PC-9 (cell line): ENCODE results near the gene MAGI1. TPM values are rescaled to one million over a fixed set of nuclear protein-coding genes. Genes with fewer than 3 reads are reported as not detected.

Experiments used
- BruUV-seq: library from RNA; stranded (reverse); fragments of 400-500 nt; replicated peaks from 2 replicates; lab custom pipeline; 2021; lab: Mats Ljungman, UMichigan
- CTCF ChIA-PET: fragments of 300-600 bp; sonication (Branson Sonifier 250); formaldehyde crosslinking; loops from one replicate; lab custom pipeline; 2022; ENCODE audit warnings: antibody characterized with exemption; lab: Charles Lee
- POLR2A ChIA-PET: fragments of 300-600 bp; sonication (Branson Sonifier 250); formaldehyde crosslinking; loops from one replicate; lab custom pipeline; 2022; ENCODE audit warnings: antibody characterized with exemption; ENCODE audit not compliant: unreplicated experiment; lab: Charles Lee
- DNase-seq, 2 experiments: peaks; one replicate each; pipeline versions ENCODE4 v3.0.0 to v3.0.0-alpha.2; 2015 to 2022; ENCODE audit warnings: mixed read lengths in 1 of 2
- H2AFZ ChIP-seq: fragments of 200-600 bp; sonication (generic); 2 replicates; pipeline ENCODE4 v1.8.1; 2017; ENCODE audit warnings: antibody characterized with exemption
- H3F3A ChIP-seq: fragments of 200-600 bp; sonication (generic); 2 replicates; pipeline ENCODE4 v1.8.1; 2017; ENCODE audit warnings: antibody characterized with exemption, mild to moderate bottlenecking, low read depth; ENCODE audit not compliant: insufficient read depth
- H3K27ac ChIP-seq: fragments of 200-600 bp; sonication (generic); 2 replicates; pipeline ENCODE4 v1.6.1; 2016; ENCODE audit warnings: mixed run types
- H3K27me3 ChIP-seq: fragments of 200-600 bp; sonication (generic); 2 replicates; pipeline ENCODE4 v1.6.1; 2016; ENCODE audit warnings: low read depth, mixed run types; ENCODE audit not compliant: insufficient read depth
- H3K36me3 ChIP-seq: fragments of 200-600 bp; sonication (generic); 2 replicates; pipeline ENCODE4 v1.6.1; 2016; ENCODE audit warnings: low read depth, mixed run types
- H3K4me1 ChIP-seq: fragments of 200-600 bp; sonication (generic); replicated peaks from 2 replicates; pipeline ENCODE4 v1.6.1; 2016; ENCODE audit warnings: mixed run types; ENCODE audit not compliant: insufficient read depth
- H3K4me2 ChIP-seq: fragments of 200-600 bp; sonication (generic); 2 replicates; pipeline ENCODE4 v1.6.1; 2017; ENCODE audit warnings: mixed run types
- H3K4me3 ChIP-seq: fragments of 200-600 bp; sonication (generic); 2 replicates; pipeline ENCODE4 v1.6.1; 2016; ENCODE audit warnings: mixed run types
- H3K79me2 ChIP-seq: fragments of 200-600 bp; sonication (generic); 2 replicates; pipeline ENCODE4 v1.6.1; 2017; ENCODE audit warnings: low read depth, mixed run types
- H3K9me2 ChIP-seq: fragments of 200-600 bp; sonication (generic); 2 replicates; pipeline ENCODE4 v1.8.1; 2017; ENCODE audit warnings: mild to moderate bottlenecking; ENCODE audit not compliant: insufficient read depth
- H3K9me3 ChIP-seq: fragments of 200-600 bp; sonication (generic); 2 replicates; pipeline ENCODE4 v1.8.1; 2016; ENCODE audit warnings: low read depth; ENCODE audit not compliant: insufficient read depth
- H4K20me1 ChIP-seq: fragments of 200-600 bp; sonication (generic); 2 replicates; pipeline ENCODE4 v1.8.1; 2017; ENCODE audit not compliant: insufficient read depth
- EZH2 ChIP-seq: fragments of 200-600 bp; sonication (generic); IDR thresholded peaks from 2 replicates; pipeline ENCODE4 v1.8.0; 2017; ENCODE audit warnings: antibody characterized with exemption, low read depth
- intact Hi-C: fragments of 100-400 bp; cut with micrococcal nuclease; formaldehyde crosslinking; loops from one replicate; pipeline ENCODE4 v1.10.0; 2022; ENCODE audit not compliant: unreplicated experiment
- total RNA-seq: library from RNA; stranded (reverse); gene quantifications from 2 replicates; pipeline ENCODE4 v1.2.3, GENCODE V29; 2021
- TF ChIP-seq, protein P1 (sequence below): fragments of 200-600 bp; sonication (generic); conservative IDR thresholded peaks from 2 replicates; pipeline ENCODE4 v1.6.1; 2017; ENCODE audit warnings: mixed run types, antibody characterized with exemption, mild to moderate bottlenecking, moderate library complexity

The MAGI1 gene
- total RNA-seq, 1 experiment from 2014 or later: 23.3 TPM

DNA sequence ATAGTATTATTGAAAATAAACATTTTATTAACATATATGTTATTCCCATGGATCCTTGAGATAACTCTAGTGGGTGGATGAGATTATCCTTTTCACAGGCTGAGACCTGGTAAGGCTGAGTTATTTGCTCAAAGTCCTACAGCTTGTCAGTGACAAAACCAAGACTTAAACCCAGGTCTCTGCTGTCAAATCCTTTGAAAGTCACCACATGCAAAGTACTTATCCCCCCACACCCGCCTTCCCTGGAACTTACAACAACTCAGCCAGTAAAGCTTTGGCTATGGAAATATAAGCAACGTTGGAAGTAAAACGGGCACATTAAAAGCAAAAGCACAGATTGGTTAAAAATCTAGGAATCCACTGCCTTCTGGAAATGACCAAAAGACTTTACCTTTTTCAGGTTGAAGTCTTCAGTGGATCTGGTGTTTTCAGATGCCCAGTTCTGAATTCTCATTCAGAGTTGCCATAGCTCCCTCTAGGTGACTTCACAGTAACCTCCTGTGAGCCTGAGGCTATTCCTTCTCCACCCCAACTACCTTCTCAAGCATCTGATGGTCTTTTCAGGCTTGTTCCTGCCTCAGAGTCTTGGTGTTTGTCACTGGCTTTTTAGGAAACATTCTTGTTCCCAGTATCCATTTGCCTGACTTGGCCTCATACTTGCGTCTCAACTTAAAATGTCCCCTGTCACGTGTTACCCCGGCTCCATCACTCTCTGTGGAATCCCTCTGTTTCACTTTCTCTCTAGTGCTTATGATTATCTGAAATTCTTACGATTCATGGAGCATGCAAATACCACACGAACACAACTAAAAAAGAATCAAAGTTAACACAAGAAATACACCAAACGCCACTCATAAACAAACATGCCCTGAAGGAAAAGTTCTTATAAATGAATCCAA is 131.2 kb downstream of the MAGI1 start:
- no peak overlapping the region for H3K4me2 ChIP-seq
- no peaks in the 10 kb centered on the region for H3K9me3 ChIP-seq
- ChIA-PET CTCF (no interaction called here), POLR2A (interaction anchor here (0.6 kb wide), 1 partner anchor 156 kb away, joined by 3 read pairs; no protein-coding TSS in a partner anchor)
- intact Hi-C loops: no loop called here
- no peak overlapping the region for H3K27ac ChIP-seq
- H3K27me3 ChIP-seq: no peaks in the 10 kb centered on the region
- H4K20me1 ChIP-seq: no peaks in the 10 kb centered on the region
- DNase-seq: no peak
- no peak for TF ChIP-seq EZH2
- TF ChIP-seq, protein P1, sequence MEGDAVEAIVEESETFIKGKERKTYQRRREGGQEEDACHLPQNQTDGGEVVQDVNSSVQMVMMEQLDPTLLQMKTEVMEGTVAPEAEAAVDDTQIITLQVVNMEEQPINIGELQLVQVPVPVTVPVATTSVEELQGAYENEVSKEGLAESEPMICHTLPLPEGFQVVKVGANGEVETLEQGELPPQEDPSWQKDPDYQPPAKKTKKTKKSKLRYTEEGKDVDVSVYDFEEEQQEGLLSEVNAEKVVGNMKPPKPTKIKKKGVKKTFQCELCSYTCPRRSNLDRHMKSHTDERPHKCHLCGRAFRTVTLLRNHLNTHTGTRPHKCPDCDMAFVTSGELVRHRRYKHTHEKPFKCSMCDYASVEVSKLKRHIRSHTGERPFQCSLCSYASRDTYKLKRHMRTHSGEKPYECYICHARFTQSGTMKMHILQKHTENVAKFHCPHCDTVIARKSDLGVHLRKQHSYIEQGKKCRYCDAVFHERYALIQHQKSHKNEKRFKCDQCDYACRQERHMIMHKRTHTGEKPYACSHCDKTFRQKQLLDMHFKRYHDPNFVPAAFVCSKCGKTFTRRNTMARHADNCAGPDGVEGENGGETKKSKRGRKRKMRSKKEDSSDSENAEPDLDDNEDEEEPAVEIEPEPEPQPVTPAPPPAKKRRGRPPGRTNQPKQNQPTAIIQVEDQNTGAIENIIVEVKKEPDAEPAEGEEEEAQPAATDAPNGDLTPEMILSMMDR: no peak
- peaks cover 13% of the 10 kb centered on the region for H3K79me2 ChIP-seq
- no peak overlapping the region for H3K4me3 ChIP-seq
- H3K36me3 ChIP-seq: no peaks in the 10 kb centered on the region
- H3F3A ChIP-seq: no peaks in the 10 kb centered on the region
- no peaks in the 10 kb centered on the region for H3K9me2 ChIP-seq
- BruUV-seq: no TSS peak
- no peaks in the 10 kb centered on the region for H3K4me1 ChIP-seq
- H2AFZ ChIP-seq: no peak overlapping the region

DNA sequence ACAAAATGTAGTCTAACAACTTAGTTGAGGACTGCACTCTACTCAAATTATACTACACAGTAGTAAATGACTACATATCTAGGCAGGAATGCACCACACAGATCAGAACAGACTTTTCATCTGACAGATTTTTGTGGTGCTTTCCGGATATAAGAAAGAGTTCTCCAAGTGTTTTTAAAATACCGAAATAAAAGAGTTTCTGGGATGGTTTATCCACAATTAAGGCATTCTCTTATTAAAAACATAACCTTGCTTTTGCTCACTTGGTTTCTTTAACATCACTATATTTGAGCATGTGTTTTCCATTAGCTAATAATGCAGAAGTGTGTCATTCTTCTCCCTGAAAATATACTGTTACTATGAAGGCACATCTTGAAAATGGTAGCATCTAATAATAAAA is 132.9 kb downstream of the MAGI1 start:
- Histone ChIP-seq H3K27ac (no peak overlapping the region), H3K4me2 (no peak overlapping the region), H3K36me3 (no peaks in the 10 kb centered on the region), H4K20me1 (no peaks in the 10 kb centered on the region), H3K9me2 (no peaks in the 10 kb centered on the region), H3K4me1 (no peaks in the 10 kb centered on the region), H3F3A (no peaks in the 10 kb centered on the region), H3K79me2 (peaks cover 10% of the 10 kb centered on the region; the same call in 1 of the 2 replicates), H3K4me3 (no peak overlapping the region), H3K9me3 (no peaks in the 10 kb centered on the region), H2AFZ (no peak overlapping the region), H3K27me3 (no peaks in the 10 kb centered on the region)
- DNase-seq: no peak
- BruUV-seq: no TSS peak
- TF ChIP-seq, protein P1: no peak
- TF ChIP-seq EZH2: no peak
- ChIA-PET CTCF (no interaction called here), POLR2A (no interaction called here)
- intact Hi-C loops: no loop called here

DNA sequence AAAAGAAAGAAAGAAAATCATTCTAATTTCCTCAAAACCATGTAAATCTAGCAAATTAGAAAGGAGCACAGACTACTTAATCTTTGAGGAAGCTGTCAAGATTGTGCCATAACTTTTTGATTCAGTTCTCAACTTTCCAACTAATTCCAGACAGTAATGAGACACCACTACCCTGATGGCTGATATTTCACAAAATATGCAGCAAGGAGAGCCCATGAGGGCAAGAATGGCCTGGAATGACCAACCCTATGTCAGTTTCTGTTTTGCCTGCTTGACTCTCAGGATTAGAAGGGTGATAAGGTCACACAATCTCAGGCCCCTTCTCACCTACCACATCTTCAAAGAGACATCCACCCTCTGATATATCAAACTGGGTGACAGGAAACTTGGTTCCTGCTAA is 134.7 kb downstream of the MAGI1 start:
- Histone ChIP-seq H3K4me1 (no peaks in the 10 kb centered on the region), H3K27me3 (no peaks in the 10 kb centered on the region), H3K9me3 (no peaks in the 10 kb centered on the region), H3K4me2 (no peak overlapping the region), H3K4me3 (no peak overlapping the region), H2AFZ (no peak overlapping the region), H4K20me1 (no peaks in the 10 kb centered on the region), H3K27ac (no peak overlapping the region), H3K36me3 (no peaks in the 10 kb centered on the region), H3K79me2 (peaks cover 5% of the 10 kb centered on the region; the same call in 1 of the 2 replicates), H3K9me2 (no peaks in the 10 kb centered on the region), H3F3A (no peaks in the 10 kb centered on the region)
- no TSS peak for BruUV-seq
- intact Hi-C loops: no loop called here
- TF ChIP-seq EZH2: no peak
- TF ChIP-seq, protein P1: no peak
- POLR2A ChIA-PET: no interaction called here
- CTCF ChIA-PET: no interaction called here
- DNase-seq: no peak
